ENCODE measurements around the gene CST9L.
"Not testable (repeated sequence)": the region's sequence is repeated elsewhere in the genome, so short reads cannot be mapped to it uniquely, and the experiment has no call there.

The CST9L gene

GRCh38 chr20:23585808-23586734 lies 17.8 kb upstream of the CST9L start:
- DNase-seq = no peak

DNA sequence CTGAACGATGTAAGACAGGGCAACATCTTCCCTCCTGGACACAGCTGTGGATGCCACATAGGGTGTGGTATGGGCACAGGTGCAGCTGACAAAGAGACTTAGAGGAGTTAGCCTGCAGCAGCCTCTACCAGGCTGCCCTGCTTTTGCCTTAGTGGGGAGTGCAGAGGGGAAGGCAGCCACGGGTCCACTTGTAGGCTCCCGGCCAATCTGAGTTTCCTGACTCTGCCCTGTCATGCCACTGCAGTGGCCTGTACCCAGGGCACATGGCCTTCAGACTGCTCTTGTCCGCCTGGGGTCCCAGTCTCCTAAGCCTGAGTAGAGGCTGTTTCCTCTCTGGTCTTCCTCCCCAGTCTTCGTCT lies 17.1 kb upstream of the CST9L start:
- no peak for DNase-seq

GRCh38 chr20:23584434-23585199 lies 16.3 kb upstream of the CST9L start:
- DNase-seq = no peak

- no peak for DNase-seq
Observed at GRCh38 chr20:23583526-23583925, 15.2 kb upstream of the CST9L start.

DNA sequence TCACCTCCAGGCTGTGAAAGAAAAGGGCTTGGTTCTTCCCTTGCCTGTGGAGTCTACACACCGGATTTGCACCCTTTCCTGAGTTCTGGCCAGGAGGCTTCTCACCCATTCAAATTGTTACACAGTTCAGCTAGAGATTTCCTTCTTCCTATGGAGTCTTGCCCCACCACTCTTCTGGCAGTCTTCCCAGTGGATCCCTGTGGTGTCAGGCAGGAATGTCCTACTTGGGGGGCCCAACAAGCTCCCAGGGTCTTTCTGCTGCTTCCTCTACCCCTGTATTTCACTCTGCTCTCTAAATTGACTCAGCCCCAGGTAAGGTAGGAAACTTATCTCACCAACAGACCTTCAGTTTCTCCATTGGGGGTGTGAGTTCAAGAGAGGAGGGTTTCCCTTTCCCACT lies 14.0 kb upstream of the CST9L start:
- no peak for DNase-seq

- DNase-seq = not testable (repeated sequence)
Observed at GRCh38 chr20:23581833-23582232, 13.5 kb upstream of the CST9L start.

GRCh38 chr20:23574977-23575376 lies 6.7 kb upstream of the CST9L start:
- DNase-seq = no peak

DNA sequence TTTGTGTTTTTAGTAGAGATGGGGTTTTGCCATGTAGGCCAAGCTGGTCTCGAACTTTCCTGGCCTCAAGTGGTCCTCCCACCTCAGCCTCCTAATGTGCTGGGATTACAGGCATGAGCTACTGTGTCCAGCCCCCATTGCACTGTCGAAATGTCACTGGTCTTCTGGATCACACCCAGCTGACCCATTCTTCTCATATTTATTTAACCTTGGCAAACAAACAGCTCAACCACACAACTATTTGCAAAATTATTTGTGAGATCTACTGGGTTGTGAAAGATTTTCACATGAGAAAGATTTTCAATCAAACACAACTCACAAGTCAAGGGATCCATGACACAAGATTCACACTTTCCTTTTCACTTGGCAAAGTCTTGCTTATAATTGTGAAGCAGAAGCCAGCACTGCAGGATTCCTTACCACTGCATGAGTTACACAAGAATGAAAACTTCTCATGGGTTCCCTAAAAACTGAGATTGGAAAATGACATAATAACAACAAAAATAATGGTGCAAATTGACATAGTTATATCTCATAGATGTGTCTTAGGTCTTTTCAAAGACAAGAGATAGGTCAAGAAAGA lies 2.0 kb upstream of the CST9L start:
- DNase-seq = no peak

- no peak for DNase-seq
Observed at GRCh38 chr20:23569570-23569969, 1.3 kb upstream of the CST9L start.

DNA sequence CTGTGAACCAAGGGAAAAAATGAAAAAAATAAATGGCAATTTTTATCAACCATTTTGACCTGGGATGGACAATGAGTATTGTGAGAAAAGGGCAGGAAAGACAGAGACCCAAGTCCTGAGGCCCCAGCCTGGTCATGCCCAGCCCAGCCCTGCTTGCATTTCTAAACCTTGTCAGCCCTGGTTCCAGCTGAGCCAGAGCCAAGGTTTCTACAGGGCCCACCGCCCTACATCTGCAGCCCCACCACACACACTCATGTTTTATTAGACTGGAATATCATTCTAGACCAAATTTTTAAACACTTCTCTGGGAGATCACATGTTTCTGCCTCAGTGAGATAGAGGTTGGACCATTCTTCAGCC lies 667 bp upstream of the CST9L start:
- no peak for DNase-seq

- DNase-seq = no peak
Observed at GRCh38 chr20:23566199-23566932, 1.9 kb downstream of the CST9L start.

DNA sequence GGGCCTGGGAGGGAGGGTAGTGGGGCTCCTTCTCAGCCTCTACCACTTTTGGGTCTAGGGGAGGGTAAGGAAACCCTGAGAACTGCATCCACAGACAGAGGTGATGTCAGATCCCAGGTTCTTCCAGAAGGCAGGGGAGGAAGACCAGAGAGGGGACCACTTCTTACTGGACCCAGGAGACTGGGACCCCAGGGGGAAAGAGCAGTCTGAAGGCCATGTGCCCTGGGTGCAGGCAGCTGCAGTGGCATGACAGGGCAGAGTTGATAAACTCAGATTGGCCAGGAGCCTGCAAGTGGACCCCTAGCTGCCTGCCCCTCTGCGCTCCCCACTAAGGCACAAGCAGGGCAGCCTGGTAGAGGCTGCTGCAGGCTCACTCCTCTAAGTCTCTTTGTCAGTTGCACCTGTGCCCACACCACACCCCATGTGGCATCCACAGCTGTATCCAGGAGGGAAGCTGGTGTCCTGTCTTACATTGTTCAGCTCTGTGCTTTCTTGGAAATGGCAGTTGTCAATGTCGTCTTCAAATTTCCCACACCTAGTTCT lies 2.7 kb downstream of the CST9L start:
- DNase-seq = no peak

DNA sequence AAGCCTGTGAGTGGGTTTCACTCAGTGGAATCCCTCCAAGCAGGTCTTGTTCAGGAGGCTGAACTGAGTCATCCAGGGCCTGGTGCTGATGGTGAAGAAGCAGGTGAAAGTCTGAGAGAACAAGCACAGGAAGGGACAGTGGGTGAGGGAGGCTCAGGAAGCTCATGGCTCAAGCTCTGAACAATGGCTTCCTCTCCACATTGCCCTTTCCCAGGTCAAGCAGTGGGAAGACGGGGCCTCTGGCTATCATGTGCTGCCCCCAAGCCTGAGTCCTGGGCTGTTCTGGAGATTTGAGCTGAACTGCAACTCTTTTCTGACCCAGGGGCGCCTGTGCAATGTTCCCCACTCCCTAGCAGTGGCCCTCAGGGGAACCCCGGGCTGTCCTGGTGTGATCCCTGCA lies 3.4 kb downstream of the CST9L start:
- DNase-seq = no peak

GRCh38 chr20:23562721-23563342 lies 5.5 kb downstream of the CST9L start:
- no peak for DNase-seq

DNA sequence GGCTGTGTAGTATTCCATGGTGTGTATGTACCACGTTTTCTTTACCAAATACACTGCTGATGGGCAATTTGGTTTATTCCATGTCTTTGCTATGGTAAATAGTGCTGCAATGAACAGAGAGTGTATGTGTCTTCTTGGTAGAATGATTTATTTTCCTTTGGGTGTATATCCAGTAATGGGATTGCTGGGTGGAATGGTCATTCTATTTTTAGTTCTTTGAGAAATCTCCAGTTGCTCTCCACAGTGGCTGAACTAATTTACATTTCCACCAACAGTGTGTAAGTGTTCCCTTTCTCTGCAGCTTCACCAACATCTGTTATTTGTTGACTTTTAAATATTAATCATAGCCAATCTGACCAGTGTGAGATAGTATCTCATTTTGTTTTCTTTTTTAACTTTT lies 13.9 kb downstream of the CST9L start:
- no peak for DNase-seq

DNA sequence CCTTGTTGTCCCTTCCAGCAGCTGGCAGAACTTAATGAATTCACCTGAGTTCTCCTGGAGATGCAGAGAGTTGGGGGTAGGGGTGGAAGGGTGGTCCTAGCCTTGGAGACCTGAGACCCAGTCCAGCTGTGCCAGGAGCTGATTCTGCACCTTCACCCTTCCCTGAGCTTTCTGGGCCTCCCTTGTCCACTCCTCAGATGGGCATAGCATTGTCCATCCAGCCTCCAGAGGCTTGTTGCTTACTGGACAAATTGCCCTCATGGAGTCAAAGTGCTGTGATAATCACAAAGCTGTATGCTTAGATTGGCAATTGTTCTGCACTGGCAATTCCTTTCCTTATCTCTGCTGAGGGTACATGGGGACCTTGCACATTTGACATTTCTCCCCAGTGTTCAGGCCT lies 16.5 kb downstream of the CST9L start:
- DNase-seq = no peak

DNA sequence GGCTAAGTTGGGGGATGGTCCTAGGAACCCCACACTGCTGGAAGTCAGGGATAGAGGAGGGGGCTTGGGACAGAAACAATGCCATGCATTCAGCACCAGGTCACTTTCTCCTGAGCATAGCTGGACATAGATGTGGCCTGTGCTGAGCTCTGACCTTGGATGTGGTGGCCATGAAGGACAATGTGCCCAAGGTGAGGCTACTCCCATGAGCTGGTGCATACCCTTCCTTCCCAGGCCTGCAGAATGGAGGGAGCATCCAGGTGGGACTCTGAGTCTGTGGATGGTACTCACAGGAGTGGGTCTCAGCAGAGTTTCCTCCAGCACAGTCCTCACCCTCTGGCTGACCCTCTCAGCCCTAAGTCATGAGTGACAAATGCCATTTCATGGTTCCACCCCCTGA lies 16.9 kb downstream of the CST9L start:
- no peak for DNase-seq

- no peak for DNase-seq
Observed at GRCh38 chr20:23550227-23550626, 18.1 kb downstream of the CST9L start.

DNA sequence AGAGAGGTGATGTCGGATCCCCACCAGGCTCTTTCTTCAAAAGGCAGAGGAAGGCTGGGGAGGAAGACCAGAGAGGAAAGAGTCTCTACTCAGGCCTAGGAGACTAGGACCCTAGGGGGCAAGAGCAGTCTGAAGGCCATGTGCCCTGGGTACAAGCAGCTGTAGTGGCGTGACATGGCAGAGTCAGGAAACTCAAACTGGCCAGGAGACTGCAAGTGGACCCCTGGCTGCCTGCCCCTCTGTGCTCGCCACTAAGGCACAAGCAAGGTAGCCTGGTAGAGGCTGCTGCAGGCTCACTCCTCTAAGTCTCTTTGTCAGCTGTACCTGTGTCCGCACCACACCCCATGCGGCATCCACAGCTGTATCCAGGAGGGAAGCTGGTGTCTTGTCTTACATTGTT lies 19.9 kb downstream of the CST9L start:
- no peak for DNase-seq

DNA sequence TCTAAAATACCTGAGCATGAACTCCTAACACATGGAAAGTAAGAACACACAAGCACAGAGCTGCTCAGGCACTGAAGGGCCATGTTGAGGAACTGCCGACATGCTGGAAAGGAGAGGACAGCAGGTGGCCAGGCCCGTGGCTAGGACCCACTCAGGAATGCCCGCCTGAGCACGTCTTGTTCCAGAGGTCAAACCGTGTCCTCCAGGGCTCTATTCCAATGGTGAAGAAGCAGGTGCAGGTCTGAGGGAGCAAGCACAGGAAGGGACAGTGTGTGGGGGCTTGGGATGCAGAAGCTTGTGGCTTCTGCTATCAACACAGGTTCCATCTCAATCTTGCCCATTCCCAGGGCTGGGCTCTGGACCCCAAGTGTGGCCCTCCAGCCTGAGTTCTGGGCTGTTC lies 20.7 kb downstream of the CST9L start:
- DNase-seq = no peak

DNA sequence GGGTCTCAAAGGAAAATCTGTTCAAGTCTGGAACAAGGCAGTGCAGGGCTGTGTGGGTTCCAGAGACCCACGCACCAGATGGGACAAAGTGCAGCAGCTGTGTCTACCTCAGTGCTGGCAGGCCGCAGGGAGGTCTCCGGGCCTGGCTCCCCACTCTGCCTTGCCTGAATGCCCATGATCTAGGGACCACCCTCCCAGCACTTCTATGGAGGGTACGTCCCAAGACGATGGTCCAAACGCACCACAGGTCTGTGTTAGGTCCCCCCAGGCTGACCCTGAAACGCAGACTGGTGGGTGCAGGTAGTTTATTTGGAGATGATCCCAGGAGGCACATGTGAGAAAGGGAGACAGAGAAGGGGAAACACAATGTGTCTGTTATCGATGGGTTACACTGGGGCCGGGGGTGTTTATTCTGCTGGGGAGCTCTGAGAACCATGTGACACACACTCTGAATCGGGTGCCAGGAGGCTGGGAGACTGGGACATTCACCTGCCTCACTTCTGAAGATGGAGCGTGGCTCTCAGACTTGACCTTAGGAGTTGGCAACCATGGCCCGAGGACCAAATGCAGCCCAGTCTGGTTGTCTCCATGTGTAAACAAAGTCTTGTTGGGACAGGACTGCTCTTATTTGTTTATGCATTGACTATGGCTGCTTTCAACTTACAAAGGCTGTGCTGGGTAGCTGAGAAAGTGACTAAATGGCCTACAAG lies 21.7 kb downstream of the CST9L start:
- no peak for DNase-seq

- DNase-seq = no peak
Observed at GRCh38 chr20:23544133-23544532, 24.2 kb downstream of the CST9L start.
